Muscle of leg (tissue), 11 donors: ENCODE measurements around the gene LRR1. TPM values are rescaled to one million over a fixed set of nuclear protein-coding genes. Genes with fewer than 3 reads are reported as not detected.
"Not testable (repeated sequence)": the region's sequence is repeated elsewhere in the genome, so short reads cannot be mapped to it uniquely, and the experiment has no call there.

Experiments
- DNase-seq: peaks from one replicate; pipeline ENCODE4 v3.0.0; 2013
- H3K27ac ChIP-seq: one replicate; pipeline ENCODE4 v1.5.1; 2013; ENCODE audit warnings: mild to moderate bottlenecking, low read length, control low read depth
- H3K27me3 ChIP-seq: one replicate; pipeline ENCODE4 v1.6.1; 2013; ENCODE audit warnings: low read length; ENCODE audit not compliant: control insufficient read depth, insufficient read depth
- H3K36me3 ChIP-seq: one replicate; pipeline ENCODE4 v1.6.1; 2013; ENCODE audit warnings: low read length; ENCODE audit not compliant: control insufficient read depth, insufficient read depth
- H3K4me1 ChIP-seq: one replicate; pipeline ENCODE4 v1.6.1; 2013; ENCODE audit warnings: low read length; ENCODE audit not compliant: control insufficient read depth, insufficient read depth
- H3K4me3 ChIP-seq: one replicate; pipeline ENCODE4 v1.5.1; 2013; ENCODE audit warnings: low read length, control low read depth
- H3K9me3 ChIP-seq: replicated peaks from 2 replicates; pipeline ENCODE4 v1.6.1; 2013; ENCODE audit warnings: low read depth, low read length; ENCODE audit not compliant: control insufficient read depth
- WGBS: methylation state at CpG from one replicate; pipeline ENCODE4 v1.1.5; 2013; ENCODE audit warnings: missing lambda C conversion rate; ENCODE audit not compliant: insufficient coverage; 5-methylcytosine and 5-hydroxymethylcytosine counted together
- polyA plus RNA-seq, 8 donors: library from polyadenylated mRNA; unstranded; fragments of 120-200 nt; gene quantifications; one replicate each; pipeline versions ENCODE4 v1.2.1 to v1.2.3, GENCODE V29; 2013; ENCODE audit warnings: inconsistent platforms in 1 of 8, low replicate concordance in 1 of 8; ENCODE audit not compliant: insufficient read length in 8 of 8, insufficient read depth in 1 of 8
- total RNA-seq: library from RNA; stranded (reverse); fragments of 120-200 nt; gene quantifications from one replicate; pipeline ENCODE4 v1.2.4, GENCODE V29; 2013

The LRR1 gene
- total and polyA plus RNA-seq, 9 donors, result 6.5 to 14.5 (median 9.8) TPM

- not testable (repeated sequence) for H3K27ac ChIP-seq, H3K27me3 ChIP-seq, H3K4me1 ChIP-seq, DNase-seq, H3K9me3 ChIP-seq, H3K4me3 ChIP-seq, H3K36me3 ChIP-seq
- 100% methylated on average over 2 of the region's 6 CpGs for WGBS
Measured at GRCh38 chr14:49657500-49657899, 58.8 kb downstream of the LRR1 start.

- Histone ChIP-seq H3K4me1 (no peaks in the 10 kb centered on the region), H3K4me3 (no peak overlapping the region), H3K27ac (no peak overlapping the region), H3K36me3 (no peaks in the 10 kb centered on the region), H3K27me3 (no peaks in the 10 kb centered on the region), H3K9me3 (no peaks in the 10 kb centered on the region)
- no CpG with 5 or more reads among the region's 2 CpGs for WGBS
- DNase-seq, result no peak
Measured at GRCh38 chr14:49659526-49660455, 61.1 kb downstream of the LRR1 start.

Other genes starting within 250 kb of the LRR1 start
- 5,655 TPM for gene RPS29, start 12.6 kb upstream of the LRR1 start, total RNA-seq
- 1,000 to 10,000 TPM; 1,855 to 3,045 (median 2,186) TPM for gene RPS29, start 12.6 kb upstream of the LRR1 start, polyA plus RNA-seq
- gene RPL36AL, start 21.7 kb downstream of the LRR1 start, total RNA-seq, result 259 TPM
- 100 to 1,000 TPM; 170 to 265 (median 189) TPM for gene RPL36AL, start 21.7 kb downstream of the LRR1 start, polyA plus RNA-seq
- gene MGAT2, start 21.9 kb downstream of the LRR1 start, total RNA-seq, result 32.2 TPM
- 10 to 100 TPM; 20.3 to 31.0 (median 27.2) TPM for gene MGAT2, start 21.9 kb downstream of the LRR1 start, polyA plus RNA-seq
- 6.3 TPM for gene DNAAF2, start 36.3 kb downstream of the LRR1 start, total RNA-seq
- 1 to 10 TPM; 7.2 to 8.8 (median 7.9) TPM for gene DNAAF2, start 36.3 kb downstream of the LRR1 start, polyA plus RNA-seq
- 8.9 TPM for gene POLE2, start 89.3 kb downstream of the LRR1 start, total RNA-seq
- gene POLE2, start 89.3 kb downstream of the LRR1 start, polyA plus RNA-seq, result 10 to 100 TPM in 3 of 8 donors, 1 to 10 TPM in 5; 5.7 to 11.4 (median 8.9) TPM
- 7.2 TPM for gene KLHDC1, start 94.2 kb downstream of the LRR1 start, total RNA-seq
- gene KLHDC1, start 94.2 kb downstream of the LRR1 start, polyA plus RNA-seq, result 1 to 10 TPM; 3.3 to 5.8 (median 4.8) TPM
- gene KLHDC2, start 169.2 kb downstream of the LRR1 start, total RNA-seq, result 88.7 TPM
- 10 to 100 TPM; 64.2 to 83.3 (median 71.1) TPM for gene KLHDC2, start 169.2 kb downstream of the LRR1 start, polyA plus RNA-seq